ENCODE data around the gene POLE.

DNA sequence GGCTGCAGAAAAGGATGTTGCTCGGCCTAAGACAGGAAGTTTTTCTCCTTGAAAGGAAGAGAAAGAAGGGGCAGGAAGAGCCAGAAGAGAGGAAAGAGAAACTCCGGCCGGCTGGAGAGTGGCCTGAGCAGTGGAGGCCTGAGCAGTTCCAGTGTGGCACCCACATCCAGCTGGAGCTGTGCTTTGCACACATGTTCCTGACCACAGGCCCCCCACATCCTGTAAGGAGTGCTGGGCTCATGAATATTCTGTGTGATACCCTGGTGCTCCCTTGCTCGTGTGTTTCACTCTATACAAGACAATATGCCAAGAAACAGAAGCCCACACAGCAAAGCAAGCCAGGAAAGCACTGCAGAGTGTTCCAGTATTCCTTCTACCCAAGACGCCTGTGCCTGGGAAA lies 27.1 kb downstream of the POLE start:
- TF ChIP-seq EZH2phosphoT487 (IDR thresholded peaks at IDR 0.05; ENCODE audit: insufficient read depth, low read depth) (no peak), EZH2 (IDR thresholded peaks at IDR 0.05; ENCODE audit: insufficient read depth, poor library complexity, severe bottlenecking) (no peak)
